ENCODE results near the gene FAM78A.
"Not testable (repeated sequence)": the region's sequence is repeated elsewhere in the genome, so short reads cannot be mapped to it uniquely, and the experiment has no call there.

Gene FAM78A

DNA sequence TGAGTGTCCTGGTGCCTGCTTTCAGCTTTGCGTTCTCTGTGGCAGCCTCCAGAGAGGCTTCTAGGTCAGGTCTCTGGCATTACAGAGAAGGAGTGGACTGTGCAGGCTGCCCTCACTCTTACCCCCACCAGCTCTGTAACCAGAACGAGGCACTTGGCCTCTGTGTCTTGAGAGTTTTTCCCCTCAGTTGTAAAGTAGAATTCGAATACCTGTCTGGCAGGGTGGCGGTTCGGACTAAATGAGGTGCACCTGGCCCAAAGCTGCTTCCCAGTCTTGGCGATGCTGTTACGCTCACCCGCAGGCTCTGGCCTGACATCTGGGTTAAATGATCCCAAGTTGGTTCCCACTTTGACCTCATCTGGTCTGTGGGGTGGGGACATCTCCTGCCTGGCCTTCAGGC is 40.1 kb downstream of the FAM78A start:
- no peak for DNase-seq

DNA sequence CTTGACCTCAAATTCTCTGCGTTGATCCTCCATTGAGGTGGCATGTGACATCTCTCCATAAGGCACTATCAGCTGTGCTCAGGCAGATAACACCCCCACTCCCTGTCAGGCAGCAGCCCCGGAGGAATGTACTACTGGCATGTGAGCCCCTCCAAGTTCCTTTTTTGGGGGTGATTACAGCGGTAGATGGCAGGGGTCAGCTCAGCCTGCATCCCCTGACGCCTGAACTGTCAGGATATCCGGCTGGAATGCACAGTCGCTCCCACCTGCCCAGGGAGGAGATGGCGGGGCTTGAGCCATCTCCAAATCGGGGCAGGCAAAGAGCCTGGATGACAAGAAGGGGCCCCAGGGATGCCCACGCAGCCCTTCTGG is 40.8 kb downstream of the FAM78A start:
- no peak for DNase-seq

DNA sequence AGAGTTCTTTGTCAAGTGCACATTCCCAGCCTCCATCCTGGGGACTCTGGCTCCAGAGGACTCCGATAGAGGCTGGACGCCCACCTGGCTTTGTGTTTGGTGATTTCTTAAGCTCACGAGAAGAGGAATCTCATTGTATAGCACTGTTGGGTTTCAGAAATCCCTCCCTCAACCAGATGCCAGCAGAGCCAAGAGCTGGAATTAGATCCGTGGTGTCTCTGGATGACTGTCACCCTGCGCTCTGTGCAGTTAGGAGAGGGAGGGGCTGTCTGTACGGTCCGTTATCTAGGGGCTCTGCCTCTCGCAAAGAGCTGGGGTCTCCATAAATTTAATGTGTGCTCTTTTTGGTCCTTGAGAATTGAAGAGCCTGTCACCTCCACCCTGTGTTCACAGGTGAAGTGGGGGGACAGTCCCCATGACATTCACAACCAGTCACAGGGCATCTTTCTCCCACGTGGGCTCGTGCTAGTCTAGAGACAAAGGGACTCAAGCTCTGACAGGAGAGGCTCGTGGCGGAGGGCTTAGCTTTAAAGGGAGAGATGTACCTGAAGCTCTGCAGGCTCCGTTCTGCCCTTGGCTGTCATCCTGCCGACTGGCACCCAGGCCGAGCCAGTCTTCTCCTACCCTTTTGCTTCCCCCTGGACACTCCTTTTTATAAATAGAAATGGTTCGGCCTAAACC is 41.4 kb downstream of the FAM78A start:
- no peak for DNase-seq

DNA sequence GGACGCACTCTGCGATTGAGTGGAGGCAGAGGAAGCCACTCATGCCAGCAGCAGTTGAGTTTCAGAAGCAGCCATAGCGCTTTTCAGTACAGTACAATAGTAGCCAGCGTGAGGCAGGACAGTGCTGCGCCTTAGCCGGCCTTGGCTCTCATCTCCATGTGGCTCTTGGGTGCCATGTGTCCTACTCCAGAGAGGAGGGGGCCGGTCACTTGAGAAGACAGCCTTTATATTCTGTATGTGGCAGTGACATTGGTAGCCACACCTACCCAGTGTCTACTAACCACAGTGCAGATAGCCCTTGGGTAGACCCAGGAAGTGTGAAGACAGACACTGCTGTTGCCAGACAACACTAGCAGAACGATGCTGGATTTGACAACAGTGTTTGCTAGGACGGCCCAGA is 42.3 kb downstream of the FAM78A start:
- no peak for DNase-seq

DNA sequence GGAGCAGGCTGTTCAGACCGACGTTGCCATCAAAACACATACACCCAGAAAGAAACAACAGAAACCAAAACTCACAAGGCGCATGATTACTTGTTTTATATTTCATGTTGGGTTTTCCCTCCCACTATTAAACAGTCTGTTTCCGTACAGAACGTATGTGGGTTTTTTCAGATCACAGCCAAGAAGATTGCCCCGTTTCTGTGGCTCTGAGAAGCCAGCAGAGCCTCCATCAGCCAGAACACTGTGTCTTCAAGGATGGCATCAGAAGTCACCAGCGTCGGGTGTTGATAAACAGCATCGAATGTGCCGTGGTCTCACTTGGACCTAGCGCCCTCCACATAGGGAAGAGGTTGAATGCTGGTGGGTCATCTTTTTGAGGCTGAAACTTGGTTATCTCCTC is 42.8 kb downstream of the FAM78A start:
- DNase-seq: no peak

DNA sequence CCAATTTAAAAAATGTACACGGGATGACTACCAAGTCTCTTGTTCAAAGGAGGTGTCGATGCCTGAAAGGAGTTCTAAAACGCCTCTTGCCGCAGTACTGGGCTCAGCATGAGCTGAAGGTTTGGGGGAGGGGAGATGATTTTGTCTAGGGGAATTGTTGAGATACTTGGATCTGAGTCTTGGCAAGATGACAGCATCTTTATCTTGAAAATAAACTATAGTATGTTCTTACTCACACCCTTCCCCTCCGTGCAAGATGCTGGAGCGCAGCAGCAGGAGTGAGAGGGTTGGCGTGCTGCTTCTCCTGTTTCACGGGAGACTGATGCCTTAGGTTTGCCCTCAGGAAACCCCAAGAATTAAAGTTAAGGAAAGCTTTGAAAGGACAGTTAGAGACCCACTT is 47.3 kb downstream of the FAM78A start:
- DNase-seq: no peak

DNA sequence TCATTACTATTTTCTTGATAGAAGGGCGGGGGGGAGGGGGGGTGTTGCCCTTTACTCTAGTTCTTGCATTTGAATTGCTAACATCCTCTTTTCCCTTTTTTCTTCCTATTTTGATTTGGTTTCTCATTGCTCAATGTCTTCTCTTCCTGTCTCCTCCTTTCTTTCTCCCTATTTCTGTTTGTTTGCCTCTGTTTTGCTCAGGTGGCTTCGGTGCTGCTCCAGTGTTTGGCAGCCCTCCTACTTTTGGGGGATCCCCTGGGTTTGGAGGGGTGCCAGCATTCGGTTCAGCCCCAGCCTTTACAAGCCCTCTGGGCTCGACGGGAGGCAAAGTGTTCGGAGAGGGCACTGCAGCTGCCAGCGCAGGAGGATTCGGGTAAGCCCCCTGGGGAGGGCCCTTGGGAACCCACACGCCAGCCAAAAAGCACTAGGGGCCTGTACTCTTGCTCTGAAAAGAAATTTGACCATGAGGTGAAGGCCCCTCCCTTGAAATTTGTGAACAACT is 48.3 kb downstream of the FAM78A start:
- no peak for DNase-seq

DNA sequence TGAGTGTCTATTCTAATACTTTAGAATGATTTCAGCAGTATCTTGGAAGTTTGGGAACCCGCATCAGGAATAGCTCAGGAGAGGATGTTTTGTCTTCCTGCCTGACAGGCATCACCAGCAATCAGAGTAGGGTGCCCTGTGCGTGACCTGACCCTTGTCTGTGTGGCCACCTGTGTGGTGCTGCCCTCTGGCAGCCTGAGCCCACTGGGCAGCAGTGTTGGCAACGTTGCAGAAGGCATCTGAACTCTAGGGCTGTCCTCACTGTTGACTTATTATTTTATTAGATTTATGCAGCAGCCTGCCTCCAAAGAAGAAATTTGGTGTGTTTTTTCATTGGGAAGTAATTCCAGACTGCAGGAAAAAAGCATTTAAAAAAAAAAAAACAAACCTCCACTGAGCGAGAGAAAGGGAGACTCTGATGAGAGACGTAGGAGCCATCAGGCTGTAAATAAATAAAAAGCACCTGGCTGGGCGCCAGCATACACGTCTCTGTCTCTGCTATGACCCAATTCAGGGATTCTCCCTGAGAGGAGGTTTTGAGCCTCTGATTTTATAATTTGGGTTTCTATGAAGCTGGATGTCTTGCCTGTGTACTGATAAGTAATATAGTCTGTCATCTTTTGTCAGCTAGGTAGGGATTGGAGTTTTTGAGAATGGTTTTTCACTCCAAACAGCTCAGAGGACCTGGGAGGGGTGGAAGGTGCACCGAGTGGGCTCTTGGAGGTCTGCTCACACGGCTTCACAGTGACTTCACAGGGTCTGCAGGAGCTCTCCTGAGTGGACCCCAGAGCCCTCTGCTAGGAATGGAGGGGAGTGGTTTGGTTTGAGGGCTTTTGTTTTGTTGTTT is 49.0 kb downstream of the FAM78A start:
- DNase-seq: no peak

DNA sequence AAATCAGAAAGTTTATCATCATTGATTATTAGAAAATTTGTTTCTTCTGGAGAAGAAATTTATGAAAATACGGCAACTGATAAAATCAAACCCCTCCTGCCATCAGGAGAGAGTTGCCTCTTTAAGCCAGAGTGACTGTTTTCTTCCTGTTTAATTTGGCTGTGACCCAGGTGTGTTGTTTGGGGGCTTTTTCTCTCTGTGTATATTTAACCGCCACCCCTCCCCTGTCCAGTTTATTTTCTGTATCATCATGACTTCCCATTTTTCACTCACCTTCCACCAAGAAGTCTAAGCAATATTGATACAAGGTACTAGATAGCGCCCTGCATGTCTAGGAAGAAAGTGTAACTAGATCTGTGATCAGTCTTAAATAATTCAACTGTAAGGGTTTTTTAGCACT is 50.1 kb downstream of the FAM78A start:
- DNase-seq: no peak

DNA sequence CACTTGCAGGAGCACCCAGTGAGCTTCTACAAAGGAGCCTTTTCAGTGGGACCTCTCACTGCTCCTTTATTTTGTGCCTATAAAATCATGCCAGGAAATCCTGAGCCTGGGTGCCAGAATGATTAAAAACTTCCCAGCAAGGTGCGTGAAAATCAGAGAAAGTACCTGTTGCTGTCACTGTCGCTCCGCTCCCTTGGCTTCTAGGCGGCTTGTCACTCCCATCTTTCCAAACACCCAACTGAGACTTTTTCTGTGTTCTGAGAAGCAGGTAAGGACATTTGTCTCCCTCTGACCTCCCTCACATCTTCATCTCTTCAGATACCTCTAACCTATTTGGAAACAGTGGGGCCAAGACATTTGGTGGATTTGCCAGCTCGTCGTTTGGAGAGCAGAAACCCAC is 53.9 kb downstream of the FAM78A start:
- no peak for DNase-seq

DNA sequence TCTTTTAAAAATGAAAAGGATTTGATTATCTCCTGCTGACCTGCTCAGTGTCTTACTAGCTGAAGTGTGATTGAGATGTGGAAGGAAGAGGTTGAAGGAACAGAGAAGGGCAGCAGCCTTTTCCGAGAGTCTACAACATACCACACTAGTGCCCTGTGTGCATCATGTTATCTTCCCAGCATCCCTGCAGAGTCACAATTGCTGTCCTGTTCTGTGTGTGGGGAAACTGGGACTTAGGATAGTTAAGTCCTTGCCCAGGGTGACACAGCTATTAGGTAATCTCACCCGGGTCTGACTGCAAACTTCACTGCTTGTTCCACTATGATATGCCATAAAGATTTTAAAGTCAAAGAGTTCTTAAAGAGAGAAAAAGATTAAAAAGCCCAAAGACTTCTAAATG is 55.8 kb downstream of the FAM78A start:
- DNase-seq: no peak

DNA sequence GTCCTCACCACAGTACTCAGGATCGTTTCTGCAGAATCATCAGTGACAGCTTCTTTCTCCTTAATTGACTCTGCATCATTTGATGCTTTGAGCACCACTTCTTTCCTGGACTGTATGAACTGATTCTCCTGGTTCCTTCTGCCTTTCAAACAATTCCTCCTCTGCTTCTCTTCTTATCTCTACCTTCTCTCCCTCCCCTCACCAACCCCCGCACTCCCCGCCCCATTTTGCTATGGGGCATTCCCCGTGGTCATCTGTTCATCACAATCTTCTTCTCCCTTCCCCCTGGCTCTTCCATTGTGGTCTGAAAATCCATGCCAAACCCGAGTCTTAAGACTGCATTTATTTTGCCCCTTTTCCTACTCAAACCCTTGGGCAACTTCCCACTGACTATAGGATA is 57.9 kb downstream of the FAM78A start:
- DNase-seq: no peak

DNA sequence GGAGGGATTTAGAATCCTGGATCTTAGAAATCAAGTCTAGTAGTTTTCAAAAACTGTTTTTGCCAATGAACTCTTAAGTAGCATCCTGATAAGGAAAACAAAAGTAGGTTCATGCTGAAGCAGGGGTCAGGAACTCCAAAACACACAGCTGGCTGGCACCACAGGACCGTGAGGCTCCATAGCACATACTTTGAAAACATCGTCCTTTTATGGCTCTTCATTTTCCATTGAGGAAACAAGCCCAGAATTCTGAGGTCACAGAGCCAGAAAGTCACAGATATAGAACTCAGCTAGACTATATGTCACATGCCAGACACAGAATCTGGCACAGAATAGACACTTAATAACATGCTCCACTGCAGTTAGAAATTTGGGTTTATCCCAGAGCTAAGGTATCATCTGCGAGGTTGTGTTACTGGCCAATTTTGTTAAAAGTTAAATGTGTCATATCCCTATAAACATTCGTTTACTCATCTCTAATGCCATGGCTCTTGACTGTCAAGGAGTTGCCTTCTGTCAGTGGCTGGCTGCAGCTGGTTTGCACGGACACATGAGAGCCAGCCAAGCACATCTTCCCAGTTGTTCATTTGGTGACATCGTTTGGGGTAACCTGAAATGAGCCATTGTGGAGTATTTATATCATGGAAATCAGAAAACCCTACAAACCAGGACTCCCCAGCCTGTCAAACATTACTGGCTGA is 58.8 kb downstream of the FAM78A start:
- no peak for DNase-seq

DNA sequence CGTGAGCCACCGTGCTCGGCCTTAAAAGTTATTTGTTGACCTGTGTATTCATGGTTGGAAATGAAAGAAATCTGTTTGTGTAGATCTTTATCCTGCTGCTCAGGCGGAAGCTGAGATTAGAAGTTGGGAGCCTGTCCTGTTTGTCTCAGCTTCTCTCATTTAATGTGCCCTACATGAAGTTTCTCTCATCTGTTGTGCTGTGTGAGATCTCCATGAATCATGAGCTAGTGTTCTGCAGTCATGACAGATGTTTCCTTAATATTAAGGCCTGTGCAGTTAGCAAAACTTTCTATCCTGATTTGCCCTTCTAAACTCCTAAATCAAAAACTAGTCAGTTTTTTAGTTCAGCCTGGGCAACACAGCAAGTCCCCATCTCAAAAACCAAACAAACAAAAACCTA is 59.5 kb downstream of the FAM78A start:
- DNase-seq: no peak

DNA sequence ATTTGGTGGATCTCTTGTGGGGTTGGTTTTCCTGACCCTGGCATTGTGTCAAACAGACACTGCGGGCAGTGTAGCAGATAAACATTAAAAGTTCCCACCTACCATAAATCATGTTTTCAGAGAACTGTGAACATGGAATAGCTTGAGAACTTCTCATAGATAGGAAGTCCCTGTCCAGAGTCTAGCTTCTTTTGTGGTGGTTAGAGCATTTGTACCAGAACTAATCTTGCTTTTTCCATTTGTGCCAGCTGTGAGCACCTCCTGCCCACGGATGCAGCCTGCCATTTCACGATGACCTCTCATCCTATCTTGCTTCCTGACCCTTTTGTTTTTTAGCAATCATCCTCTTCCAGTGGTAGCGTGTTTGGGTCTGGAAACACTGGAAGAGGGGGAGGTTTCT is 61.4 kb downstream of the FAM78A start:
- DNase-seq: no peak

DNA sequence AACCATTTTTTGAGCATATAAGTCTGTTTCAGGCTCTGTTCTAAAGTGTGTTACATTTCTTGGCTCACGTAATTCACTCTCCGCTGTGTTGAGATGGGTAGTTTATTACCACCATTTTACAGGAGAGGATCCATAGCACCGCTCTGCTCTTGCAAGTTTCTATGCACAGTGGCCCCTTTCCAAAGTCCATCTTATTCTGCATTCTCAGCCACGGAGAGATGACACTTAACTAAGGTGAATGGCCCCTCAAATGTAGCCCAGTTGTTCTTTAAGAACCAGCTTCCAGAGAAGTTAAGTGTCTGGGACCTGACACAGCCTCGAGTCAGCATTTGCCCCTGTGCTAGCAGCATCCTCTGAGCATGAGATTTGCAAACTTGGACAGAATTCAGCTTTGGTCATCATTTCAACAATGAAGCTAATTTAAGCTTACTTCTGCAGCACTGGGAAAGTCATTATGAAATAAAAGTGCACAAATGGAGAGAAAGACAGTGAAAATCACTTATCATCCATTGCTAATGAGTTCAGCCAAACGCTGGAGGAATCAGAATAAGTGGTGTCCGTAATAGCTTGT is 61.9 kb downstream of the FAM78A start:
- DNase-seq: no peak

DNA sequence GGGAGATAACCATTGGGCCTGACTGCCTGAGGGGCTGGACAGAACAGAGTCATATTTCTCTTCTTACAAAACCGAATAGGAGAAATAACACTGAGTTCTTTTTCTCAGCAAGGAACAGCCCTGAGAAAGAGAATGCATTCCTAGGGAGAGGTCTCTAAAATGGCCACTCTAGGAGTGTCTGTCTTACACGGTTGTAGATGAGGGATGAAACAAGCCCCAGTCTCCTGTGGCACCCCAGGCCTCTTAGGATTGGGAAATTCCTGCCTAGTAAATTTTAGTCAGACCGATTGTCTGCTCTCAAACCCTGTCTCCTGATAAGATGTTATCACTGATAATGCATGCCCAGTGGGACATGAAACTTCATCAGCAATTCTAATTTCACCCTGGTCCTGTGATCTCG is 64.4 kb downstream of the FAM78A start:
- not testable (repeated sequence) for DNase-seq
